T-helper 1 cell treated with Interleukin-12 subunit alpha and Interleukin-12 subunit beta and Interleukin-4 antibody, amounts not matched to agents 30 ng/mL and 1 ng/mL, for 36 hours (primary cell): Measurements from ENCODE around the gene YIPF2. TPM values are rescaled to one million over a fixed set of nuclear protein-coding genes. Genes with fewer than 3 reads are reported as not detected.

Experiments
- intact Hi-C: fragments of 100-400 bp; cut with micrococcal nuclease; formaldehyde crosslinking; loops from one replicate; pipeline ENCODE4 v1.15.1; 2024
- total RNA-seq: library from RNA; stranded (reverse); gene quantifications from 2 replicates; pipeline ENCODE4 v1.2.3, GENCODE V29; 2022

YIPF2 gene
- total RNA-seq, 1 donor from 2014 or later = 27.0 TPM

DNA sequence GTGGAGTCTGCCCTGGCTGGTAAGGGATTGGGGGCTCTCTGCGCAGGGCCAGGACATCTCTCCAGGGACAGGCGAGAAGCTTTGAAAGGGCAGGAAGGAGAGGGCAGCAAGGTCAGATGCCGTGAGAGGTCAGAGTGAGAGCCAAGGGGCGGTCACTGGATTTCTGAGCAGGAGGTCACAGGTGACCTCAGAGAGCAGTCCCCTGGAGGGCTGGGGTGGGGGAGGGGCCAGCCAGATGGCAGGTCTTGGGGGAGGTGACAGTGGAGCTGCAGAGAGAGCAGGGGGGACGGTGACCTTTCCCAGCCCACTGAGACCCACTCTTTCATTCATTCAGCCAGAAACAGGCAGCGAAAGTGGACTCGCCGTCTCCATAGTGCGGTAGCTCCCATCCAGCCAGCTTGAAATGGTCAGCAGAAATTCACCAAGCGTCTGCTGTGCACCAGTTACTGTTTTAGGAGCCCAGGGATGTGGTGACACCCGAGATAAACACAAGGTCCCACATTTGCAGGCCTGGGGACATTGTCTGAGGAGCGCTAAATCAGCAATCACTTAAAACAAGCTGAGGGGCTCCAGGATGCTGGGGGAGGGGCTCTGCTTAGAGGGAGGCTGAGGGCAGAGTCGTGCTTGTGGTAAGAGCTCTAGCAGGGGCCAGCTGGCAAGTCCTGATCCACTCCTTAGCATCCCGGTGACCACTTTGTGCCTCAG is 46.9 kb downstream of the YIPF2 start:
- intact Hi-C loops = no loop called here

DNA sequence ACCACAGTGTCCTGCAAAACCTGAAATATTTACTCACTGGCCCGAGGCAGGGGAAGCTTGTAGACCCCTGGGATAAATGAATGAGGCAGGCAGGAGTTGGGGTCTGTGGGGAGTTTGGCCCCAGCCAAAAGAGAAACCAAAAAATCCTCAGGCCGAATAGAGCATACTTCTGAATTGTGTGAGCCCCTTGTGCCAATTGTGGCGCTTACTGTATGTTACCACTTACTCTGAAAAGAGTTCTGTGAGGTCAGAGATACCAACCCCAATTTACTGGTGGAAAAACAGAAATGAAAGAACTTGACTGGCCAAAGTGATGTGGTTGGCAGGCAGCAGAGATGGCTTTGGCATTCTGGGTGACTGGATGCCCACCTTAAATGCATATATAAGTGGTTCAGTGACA is 50.2 kb downstream of the YIPF2 start:
- intact Hi-C loops = loop anchor here (2.0 kb wide), 1 partner anchor 51 kb away; the partner anchor contains the start of genes TIMM29 and YIPF2

DNA sequence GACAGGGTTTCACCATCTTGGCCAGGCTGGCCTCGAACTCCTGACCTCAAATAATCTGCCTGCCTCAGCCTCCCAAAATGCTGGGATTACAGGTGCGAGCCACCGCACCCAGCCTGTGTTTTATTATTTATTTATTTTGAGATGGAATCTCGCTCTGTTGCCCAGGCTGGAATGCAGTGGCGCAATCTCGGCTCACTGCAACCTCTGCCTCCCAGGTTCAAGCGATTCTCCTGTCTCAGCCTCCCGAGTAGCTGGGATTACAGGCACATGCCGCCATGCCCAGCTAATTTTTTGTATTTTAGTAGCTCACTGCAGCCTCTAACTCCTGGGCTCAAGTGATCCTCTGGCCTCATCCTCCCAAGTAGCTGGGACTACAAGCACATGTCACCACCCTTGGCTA is 50.8 kb downstream of the YIPF2 start:
- intact Hi-C loops = loop anchor here (2.0 kb wide), 1 partner anchor 51 kb away; the partner anchor contains the start of genes TIMM29 and YIPF2

DNA sequence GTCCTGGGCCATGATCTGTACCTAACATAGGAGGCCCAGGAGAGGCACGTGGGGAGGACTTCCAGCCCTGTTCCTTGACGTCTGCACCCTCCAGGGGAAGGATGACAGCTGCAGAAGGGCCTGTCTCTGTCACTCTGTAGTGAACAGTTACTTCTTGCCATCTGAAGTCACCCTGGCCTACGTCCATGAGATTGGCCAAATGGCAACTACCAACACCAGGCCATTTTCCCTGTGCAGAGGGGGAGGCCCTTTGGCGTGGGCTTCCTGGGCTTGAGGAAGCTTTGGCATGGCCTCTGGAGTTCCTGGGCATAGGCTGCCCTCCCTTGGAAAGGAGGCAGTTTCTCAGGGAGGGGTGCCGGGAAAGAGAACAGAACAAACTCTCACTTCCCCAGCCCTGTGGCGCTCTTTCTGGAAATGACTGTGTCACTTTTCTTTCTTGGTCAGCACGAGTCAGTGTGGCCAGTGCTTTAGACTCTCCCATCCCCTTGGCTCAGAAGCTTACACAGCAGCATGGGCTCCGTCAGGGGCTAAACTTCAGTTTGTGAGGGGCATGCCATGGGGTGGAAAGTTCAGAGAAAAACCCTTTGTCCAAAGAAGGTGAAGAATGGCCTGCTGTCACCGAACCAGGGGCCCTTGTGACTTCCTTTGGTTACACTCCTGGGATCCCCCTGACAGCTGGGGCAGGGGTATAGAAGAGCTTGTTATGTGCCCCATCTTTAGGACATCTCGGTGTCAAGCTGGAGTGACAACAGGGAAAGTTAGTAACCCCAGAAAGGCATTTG is 51.8 kb downstream of the YIPF2 start:
- intact Hi-C loops = no loop called here

DNA sequence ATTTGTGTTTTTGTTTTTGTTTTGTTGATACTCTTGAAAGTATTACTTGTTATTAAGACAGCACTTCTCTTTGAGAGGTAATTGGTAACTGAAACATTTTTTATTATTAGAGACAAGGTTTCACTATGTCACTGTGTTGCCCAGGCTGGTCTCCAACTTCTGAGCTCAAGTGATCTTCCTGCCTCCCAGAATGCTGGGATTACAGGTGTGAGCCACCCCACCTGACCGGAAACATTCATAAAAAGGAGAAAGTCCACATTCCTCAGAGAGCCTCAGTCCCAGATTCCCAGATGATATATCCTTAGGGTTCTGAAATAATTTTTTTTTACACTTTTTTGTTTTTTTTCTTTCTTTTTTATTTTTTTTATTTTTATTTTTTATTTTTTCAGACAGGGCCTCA is 54.4 kb downstream of the YIPF2 start:
- intact Hi-C loops = no loop called here

- intact Hi-C loops = no loop called here
These were observed 55.8 kb downstream of the YIPF2 start for GRCh38 chr19:10872546-10873107.

Other genes starting within 250 kb of the YIPF2 start
- 52.4 and 58.2 TPM in 2 replicates for gene QTRT1, start 227.2 kb downstream of the YIPF2 start, total RNA-seq
- 374 and 410 TPM in 2 replicates for gene DNM2, start 210.6 kb downstream of the YIPF2 start, total RNA-seq
- gene TMED1, start 92.4 kb downstream of the YIPF2 start, total RNA-seq = 12.1 and 14.2 TPM in 2 replicates
- gene C19orf38, start 80.2 kb downstream of the YIPF2 start, total RNA-seq = 4.6 and 5.7 TPM in 2 replicates
- gene CARM1, start 57.1 kb downstream of the YIPF2 start, total RNA-seq = 44.2 and 44.6 TPM in 2 replicates
- 19.9 and 23.0 TPM in 2 replicates for gene TIMM29, start 172 bp upstream of the YIPF2 start, total RNA-seq
- 118 and 120 TPM in 2 replicates for gene SMARCA4, start 32.4 kb upstream of the YIPF2 start, total RNA-seq
- gene LDLR, start 160.8 kb upstream of the YIPF2 start, total RNA-seq = 116 and 121 TPM in 2 replicates
- 35.6 and 37.7 TPM in 2 replicates for gene SPC24, start 227.1 kb upstream of the YIPF2 start, total RNA-seq